Esophagus squamous epithelium (tissue), 5 donors: ENCODE results near the gene KRT86. TPM values are rescaled to one million over a fixed set of nuclear protein-coding genes. Genes with fewer than 3 reads are reported as not detected.
"Not testable (repeated sequence)": the region's sequence is repeated elsewhere in the genome, so short reads cannot be mapped to it uniquely, and the experiment has no call there.

Experiments
- DNase-seq: peaks from one replicate; lab custom pipeline; 2025; lab: John Stamatoyannopoulos, UW
- H3K27ac ChIP-seq, 4 donors: fragments of 200-600 bp; sonication (generic); one replicate each; pipeline ENCODE4 v1.5.1; 2016 to 2019; ENCODE audit warnings: mild to moderate bottlenecking in 1 of 4
- H3K27me3 ChIP-seq, 4 donors: fragments of 200-600 bp; sonication (generic); 1 replicate in 3 of 4; 2 replicates in 1 of 4; pipeline versions ENCODE4 v1.5.1 to v1.6.0; 2017 to 2021; ENCODE audit warnings: antibody characterized with exemption in 1 of 4
- H3K36me3 ChIP-seq, 3 donors: fragments of 200-600 bp; sonication (generic); one replicate each; pipeline ENCODE4 v1.5.1; 2016 to 2019
- H3K4me1 ChIP-seq, 3 donors: fragments of 200-600 bp; sonication (generic); one replicate each; pipeline ENCODE4 v1.5.1; 2017 to 2019
- H3K4me3 ChIP-seq, 4 donors: fragments of 200-600 bp; sonication (generic); 1 replicate in 3 of 4; 2 replicates in 1 of 4; pipeline ENCODE4 v1.5.1; 2016 to 2019; ENCODE audit warnings: mild to moderate bottlenecking in 2 of 4, moderate library complexity in 1 of 4
- H3K9me3 ChIP-seq, 3 donors: fragments of 200-600 bp; sonication (generic); one replicate each; pipeline ENCODE4 v1.5.1; 2016 to 2019
- POLR2A ChIP-seq, 4 donors: fragments of 450-650 bp; IDR thresholded peaks; one replicate each; pipeline ENCODE4 v1.6.1; 2017; ENCODE audit warnings: antibody characterized with exemption in 4 of 4, mild to moderate bottlenecking in 4 of 4, moderate library complexity in 3 of 4
- WGBS, 2 donors: methylation state at CpG; one replicate each; pipeline ENCODE4 v1.1.5; 2018; 5-methylcytosine and 5-hydroxymethylcytosine counted together
- intact Hi-C: fragments of 100-400 bp; cut with DNase I; formaldehyde crosslinking; loops from one replicate; pipeline ENCODE4 v1.15.0; 2022
- total RNA-seq, 4 donors: library from RNA; depleted of rRNA; stranded (reverse); fragments of >200 nt; gene quantifications; one replicate each; pipeline ENCODE4 v1.1.0, GENCODE V29; 2016
- TF ChIP-seq, protein P1 (sequence below), 6 experiments: fragments of 450-650 bp in 4 of 6; fragments of 200-600 bp in 2 of 6; sonication (generic) in 2 of 6; IDR thresholded peaks; one replicate each; pipeline ENCODE4 v1.5.1; 2016 to 2019; ENCODE audit warnings: antibody characterized with exemption in 6 of 6, mild to moderate bottlenecking in 4 of 6, moderate library complexity in 4 of 6
- donor health status: DM: yes; HTN: yes; CAD: no.

The KRT86 gene
- total RNA-seq, 4 donors from 2014 or later = not detected

GRCh38 chr12:52238916-52239646 is 35.4 kb upstream of the KRT86 start:
- no peaks in the 10 kb centered on the region for H3K36me3 ChIP-seq
- no peak for DNase-seq
- peaks cover 16 to 59% (median 20%) of the 10 kb centered on the region in 3 donors for H3K4me1 ChIP-seq
- no peak overlapping the region for H3K4me3 ChIP-seq
- H3K27ac ChIP-seq = no peak overlapping the region
- WGBS, 2 donors = 88 to 94% methylated on average over 7 of the region's 7 CpGs
- H3K27me3 ChIP-seq = peaks cover 0 to 10% (median 0%) of the 10 kb centered on the region in 4 donors
- H3K9me3 ChIP-seq = no peaks in the 10 kb centered on the region
- intact Hi-C loops = no loop called here
- TF ChIP-seq, protein P1, sequence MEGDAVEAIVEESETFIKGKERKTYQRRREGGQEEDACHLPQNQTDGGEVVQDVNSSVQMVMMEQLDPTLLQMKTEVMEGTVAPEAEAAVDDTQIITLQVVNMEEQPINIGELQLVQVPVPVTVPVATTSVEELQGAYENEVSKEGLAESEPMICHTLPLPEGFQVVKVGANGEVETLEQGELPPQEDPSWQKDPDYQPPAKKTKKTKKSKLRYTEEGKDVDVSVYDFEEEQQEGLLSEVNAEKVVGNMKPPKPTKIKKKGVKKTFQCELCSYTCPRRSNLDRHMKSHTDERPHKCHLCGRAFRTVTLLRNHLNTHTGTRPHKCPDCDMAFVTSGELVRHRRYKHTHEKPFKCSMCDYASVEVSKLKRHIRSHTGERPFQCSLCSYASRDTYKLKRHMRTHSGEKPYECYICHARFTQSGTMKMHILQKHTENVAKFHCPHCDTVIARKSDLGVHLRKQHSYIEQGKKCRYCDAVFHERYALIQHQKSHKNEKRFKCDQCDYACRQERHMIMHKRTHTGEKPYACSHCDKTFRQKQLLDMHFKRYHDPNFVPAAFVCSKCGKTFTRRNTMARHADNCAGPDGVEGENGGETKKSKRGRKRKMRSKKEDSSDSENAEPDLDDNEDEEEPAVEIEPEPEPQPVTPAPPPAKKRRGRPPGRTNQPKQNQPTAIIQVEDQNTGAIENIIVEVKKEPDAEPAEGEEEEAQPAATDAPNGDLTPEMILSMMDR (IDR thresholded peaks at IDR 0.05) = no peak

GRCh38 chr12:52239767-52240166 is 34.7 kb upstream of the KRT86 start:
- WGBS, 2 donors = 44 to 56% methylated on average over 2 of the region's 2 CpGs
- Histone ChIP-seq H3K9me3 (no peaks in the 10 kb centered on the region), H3K4me1 (peaks cover 22 to 60% (median 26%) of the 10 kb centered on the region in 3 donors), H3K4me3 (no peak overlapping the region), H3K36me3 (no peaks in the 10 kb centered on the region), H3K27ac (no peak overlapping the region), H3K27me3 (peaks cover 0 to 4% (median 0%) of the 10 kb centered on the region in 4 donors)
- TF ChIP-seq, protein P1 (IDR thresholded peaks at IDR 0.05) = no peak
- no peak for TF ChIP-seq POLR2A (IDR thresholded peaks at IDR 0.05)
- no peak for DNase-seq
- intact Hi-C loops = no loop called here

- intact Hi-C loops = not testable (repeated sequence)
- 61 to 71% methylated on average over 6 of the region's 6 CpGs for WGBS, 2 donors
Measured at GRCh38 chr12:52240247-52240646, 34.2 kb upstream of the KRT86 start.

GRCh38 chr12:52241205-52241842 is 33.1 kb upstream of the KRT86 start:
- Histone ChIP-seq H3K4me3 (no peak overlapping the region), H3K4me1 (peaks cover 22 to 60% (median 23%) of the 10 kb centered on the region in 3 donors), H3K9me3 (no peaks in the 10 kb centered on the region), H3K36me3 (no peaks in the 10 kb centered on the region), H3K27ac (no peak overlapping the region), H3K27me3 (no peaks in the 10 kb centered on the region)
- DNase-seq = no peak
- TF ChIP-seq, protein P1 (IDR thresholded peaks at IDR 0.05) = no peak
- WGBS, 2 donors = 80 to 83% methylated on average over 4 of the region's 11 CpGs
- intact Hi-C loops = no loop called here

More at GRCh38 chr12:52240247-52240646, 34.2 kb upstream of the KRT86 start:
- not testable (repeated sequence) for H3K27me3 ChIP-seq, H3K4me3 ChIP-seq, H3K9me3 ChIP-seq, DNase-seq, H3K27ac ChIP-seq, H3K36me3 ChIP-seq
- peaks cover 23 to 60% (median 26%) of the 10 kb centered on the region in 3 donors for H3K4me1 ChIP-seq

GRCh38 chr12:52242442-52243258 is 31.8 kb upstream of the KRT86 start:
- TF ChIP-seq POLR2A (IDR thresholded peaks at IDR 0.05) = no peak
- TF ChIP-seq, protein P1 (IDR thresholded peaks at IDR 0.05) = no peak
- H3K36me3 ChIP-seq = no peaks in the 10 kb centered on the region
- intact Hi-C loops = no loop called here
- H3K27me3 ChIP-seq = no peaks in the 10 kb centered on the region
- WGBS, 2 donors = 78 to 95% methylated on average over 2 to 11 of the region's 11 CpGs
- no peak overlapping the region for H3K4me3 ChIP-seq
- no peak for DNase-seq
- H3K27ac ChIP-seq = peak overlapping the region; percentile 74 to 85 (median 84)
- H3K4me1 ChIP-seq = peaks cover 20 to 60% (median 27%) of the 10 kb centered on the region in 3 donors
- H3K9me3 ChIP-seq = no peaks in the 10 kb centered on the region
